GM19238 (cell line): ENCODE data around the gene ACACA.
A peak's percentile ranks its signal among the peaks of the same experiment; 100 is the strongest.
"Not testable (repeated sequence)": the region's sequence is repeated elsewhere in the genome, so short reads cannot be mapped to it uniquely, and the experiment has no call there.

ENCODE experiments used
- DNase-seq: peaks from one replicate; pipeline ENCODE4 v3.0.0; 2011; ENCODE audit warnings: low spot score; ENCODE audit not compliant: insufficient read length

Gene ACACA

GRCh38 chr17:37393352-37393751, 13.3 kb downstream of the ACACA start:
- DNase-seq: no peak

DNA sequence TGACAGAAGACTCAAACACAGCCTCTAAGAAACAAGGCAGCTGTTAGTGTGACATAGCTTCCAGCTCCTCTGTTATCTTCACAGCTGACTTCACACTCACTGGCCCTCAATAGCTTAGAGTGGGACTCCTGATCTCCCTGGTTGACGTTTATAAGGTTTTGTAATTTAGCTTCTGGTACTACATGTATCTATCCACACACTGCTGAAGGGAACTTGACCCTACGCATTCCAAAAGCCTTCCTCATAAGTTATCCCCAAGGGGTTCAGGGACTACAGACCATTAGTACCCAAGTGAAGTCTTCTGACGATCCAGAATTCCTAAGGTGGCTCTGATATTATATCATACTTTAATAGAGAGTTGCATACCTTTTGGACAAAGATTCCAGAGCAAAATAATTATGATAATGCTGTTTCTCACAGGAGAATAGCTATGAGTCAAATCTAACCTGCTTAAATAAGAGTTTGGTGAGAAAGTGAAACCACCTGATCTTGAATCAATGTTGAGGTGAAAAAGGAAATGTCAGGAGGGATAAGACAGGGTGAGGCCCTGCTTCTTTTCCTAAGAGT, 14.5 kb downstream of the ACACA start:
- DNase-seq: no peak

DNA sequence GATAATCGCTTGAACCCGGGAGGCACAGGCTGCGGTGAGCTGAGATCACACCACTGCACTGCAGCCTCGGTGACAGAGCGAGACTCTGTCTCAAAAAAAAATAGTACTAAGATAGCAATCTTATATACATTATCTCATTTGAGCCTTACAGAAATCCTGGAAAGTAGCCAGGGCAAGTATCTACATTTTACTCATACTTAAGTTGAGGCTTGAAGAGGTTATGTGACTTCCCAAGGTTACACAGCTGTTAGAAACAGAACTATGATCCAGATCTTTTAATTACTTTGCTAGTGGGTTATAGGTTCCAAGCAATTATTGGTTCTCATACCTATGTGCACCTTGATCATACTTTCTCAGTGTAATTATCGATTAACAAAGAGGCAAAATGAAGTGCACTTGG, 15.5 kb downstream of the ACACA start:
- DNase-seq: no peak

DNA sequence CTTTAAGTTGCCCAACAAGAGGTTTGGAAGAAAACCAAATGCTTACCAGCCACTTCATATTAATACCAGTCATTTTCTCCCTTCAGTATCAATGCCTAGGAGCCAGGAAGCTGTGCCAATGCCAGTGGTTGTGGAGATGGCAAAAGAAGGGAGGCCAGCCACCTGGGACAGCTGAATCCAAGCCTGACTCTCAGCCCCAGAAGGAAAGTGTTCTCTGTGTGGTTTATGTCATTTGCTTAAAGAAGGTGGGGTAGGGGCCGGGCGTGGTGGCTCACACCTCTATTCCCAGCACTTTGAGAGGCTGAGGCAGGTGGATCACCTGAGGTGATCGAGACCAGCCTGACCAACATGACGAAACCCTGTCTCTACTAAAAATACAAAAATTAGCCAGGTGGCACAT, 17.5 kb downstream of the ACACA start:
- no peak for DNase-seq

DNA sequence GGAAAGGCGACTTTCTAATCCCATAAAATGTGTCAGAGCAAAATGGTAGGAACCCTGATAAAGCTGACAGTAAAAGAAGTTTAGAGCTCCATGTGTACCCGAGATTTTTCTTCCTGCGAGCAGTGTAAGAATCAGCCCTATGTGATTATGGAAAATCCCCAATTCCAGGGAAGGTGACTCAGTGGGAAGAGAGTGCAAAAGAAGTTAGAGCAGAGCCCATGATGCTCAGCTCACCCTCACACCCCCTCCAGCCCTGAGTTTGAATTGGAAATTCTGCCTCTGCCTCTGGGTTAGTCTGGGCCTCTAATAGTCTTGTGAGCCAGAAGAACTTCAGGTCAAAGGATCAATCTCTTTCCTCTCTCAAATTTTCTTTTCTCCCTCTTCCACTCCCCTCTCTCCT, 18.4 kb downstream of the ACACA start:
- DNase-seq: no peak

DNA sequence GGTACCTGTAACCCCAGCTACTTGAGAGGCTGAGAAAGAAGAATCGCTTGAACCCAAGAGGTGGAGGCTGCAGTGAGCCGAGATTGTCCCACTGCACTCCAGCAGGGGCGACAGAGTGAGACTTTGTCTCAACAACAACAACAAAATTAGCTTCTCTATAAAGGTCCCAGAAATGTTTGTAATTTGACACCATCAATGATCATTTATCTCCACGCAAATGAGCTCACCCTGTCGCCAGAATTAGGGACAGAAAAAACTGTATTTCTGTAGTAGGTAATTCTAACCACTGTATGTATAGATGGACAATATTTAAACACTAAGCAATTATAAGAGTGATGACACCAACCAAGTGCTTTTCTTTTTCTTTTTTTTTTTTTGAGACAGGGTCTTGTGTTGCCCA, 20.2 kb downstream of the ACACA start:
- no peak for DNase-seq

DNA sequence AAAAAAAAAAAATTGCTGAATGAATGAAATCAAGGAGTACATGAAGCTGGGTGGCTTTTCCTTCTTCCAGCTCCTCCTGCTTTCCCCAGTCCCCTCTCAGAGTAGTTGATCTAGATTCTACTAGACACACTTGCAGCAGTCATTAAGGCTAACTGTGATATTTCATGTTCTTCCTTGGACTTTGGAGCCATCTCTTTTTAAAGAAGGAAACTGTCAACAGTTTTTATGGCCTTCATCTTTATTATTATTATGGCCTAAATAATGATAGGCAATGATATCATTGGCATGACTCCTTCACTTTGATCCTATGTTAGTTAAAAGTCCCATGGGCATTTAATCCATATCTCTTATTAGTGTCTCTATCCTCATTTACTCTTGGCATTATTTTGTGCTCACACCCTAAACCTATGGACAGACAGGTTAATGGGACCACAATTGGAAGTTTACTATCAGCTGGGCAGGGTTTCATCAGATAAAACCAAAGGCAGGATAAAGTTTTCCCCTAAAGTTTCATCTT, 21.1 kb downstream of the ACACA start:
- no peak for DNase-seq

- DNase-seq: no peak
These were observed 22.0 kb downstream of the ACACA start for GRCh38 chr17:37384560-37385149.

- DNase-seq: no peak
These were observed 24.6 kb downstream of the ACACA start for GRCh38 chr17:37382056-37382455.

DNA sequence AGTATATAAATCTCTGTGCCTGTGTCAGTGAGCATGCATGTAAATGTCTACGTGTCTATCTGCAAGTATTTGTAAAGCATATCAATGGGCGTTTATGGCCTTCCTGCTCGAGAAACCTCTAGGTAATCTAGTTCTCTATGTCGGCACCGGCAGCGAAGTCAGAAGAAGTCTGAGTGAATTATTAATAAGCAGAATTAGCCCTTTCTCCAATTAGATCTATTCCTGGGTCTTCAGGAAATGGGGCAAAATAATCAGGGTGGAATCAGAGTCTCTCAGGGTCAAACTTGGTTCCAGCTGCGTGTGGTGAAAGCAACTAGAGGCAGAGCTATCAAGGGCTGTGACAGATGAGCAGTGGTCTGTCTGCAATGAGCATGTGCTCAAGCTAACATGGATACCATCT, 30.9 kb downstream of the ACACA start, which contains the start of gene C17orf78:
Gene C17orf78 (plus strand): TSS at position 280 of the 400 bp plus-strand sequence. CDS start 108 bp downstream, at position 388.
- no peak for DNase-seq

- DNase-seq: peak; percentile 53
These were observed 33.0 kb downstream of the ACACA start for GRCh38 chr17:37373530-37374159.

- no peak for DNase-seq
These were observed 38.1 kb downstream of the ACACA start for GRCh38 chr17:37368577-37368976.

- no peak for DNase-seq
These were observed 41.0 kb downstream of the ACACA start for GRCh38 chr17:37365589-37365988.

DNA sequence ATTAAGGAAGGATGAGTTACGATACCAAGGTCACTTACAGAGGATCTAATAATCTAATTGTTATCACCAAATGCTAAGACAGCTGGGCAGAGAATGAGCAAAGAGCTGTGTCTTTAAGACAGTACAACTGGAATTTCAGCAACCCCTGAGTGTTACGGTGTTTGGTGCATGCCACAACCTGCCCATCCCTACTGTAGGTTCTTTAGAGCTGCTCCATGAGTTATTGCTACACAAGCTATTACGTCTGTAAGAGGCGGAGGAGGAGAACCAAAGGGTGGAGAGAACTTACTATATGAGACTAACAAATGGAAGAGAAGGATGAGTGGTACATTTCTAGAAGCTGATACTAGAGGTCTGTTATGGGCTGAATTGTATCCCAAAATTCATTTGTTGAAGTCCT, 45.1 kb downstream of the ACACA start:
- DNase-seq: no peak

DNA sequence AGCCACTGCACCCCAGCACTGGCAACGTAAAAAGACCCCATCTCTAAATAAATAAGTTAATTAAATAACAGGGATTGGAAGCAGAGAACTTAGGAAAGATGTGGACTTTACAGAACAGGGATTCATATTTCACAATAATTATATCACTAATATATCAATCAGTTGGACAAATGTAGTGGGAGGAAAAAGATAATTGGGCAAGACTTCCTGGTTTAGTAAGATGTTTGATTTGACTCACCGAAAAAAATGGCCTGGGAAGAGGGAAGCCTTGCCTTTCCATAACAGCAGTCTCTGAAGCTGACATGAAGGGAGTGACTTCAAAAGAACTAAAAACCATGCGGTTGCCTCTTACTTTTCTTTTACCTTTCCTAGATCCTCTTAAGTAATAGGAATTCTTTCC, 46.0 kb downstream of the ACACA start:
- no peak for DNase-seq

DNA sequence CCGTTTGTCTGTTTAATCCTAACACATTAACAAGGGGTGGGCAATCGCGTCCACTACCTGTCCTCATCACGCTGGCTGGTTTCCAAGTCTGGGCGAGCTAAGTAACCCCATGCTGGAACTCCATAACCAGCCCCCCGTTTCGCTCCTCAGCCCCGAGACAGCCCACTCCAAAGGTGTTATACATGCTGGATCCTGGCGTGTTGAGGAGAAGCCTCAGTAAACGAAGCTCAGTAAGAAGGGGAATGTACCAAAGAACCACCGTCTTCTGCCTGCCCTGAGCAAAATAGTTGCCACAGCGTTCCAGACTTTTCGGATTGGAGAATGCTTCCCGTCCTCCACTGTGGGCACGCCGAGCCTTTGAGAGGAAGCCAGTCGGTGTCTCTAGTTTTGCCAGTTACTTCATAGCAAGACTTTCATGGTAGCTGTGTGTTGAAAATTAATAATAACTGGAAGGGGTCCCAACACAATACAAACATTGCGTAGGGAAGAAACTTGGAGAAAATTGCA, 46.9 kb downstream of the ACACA start:
- no peak for DNase-seq

DNA sequence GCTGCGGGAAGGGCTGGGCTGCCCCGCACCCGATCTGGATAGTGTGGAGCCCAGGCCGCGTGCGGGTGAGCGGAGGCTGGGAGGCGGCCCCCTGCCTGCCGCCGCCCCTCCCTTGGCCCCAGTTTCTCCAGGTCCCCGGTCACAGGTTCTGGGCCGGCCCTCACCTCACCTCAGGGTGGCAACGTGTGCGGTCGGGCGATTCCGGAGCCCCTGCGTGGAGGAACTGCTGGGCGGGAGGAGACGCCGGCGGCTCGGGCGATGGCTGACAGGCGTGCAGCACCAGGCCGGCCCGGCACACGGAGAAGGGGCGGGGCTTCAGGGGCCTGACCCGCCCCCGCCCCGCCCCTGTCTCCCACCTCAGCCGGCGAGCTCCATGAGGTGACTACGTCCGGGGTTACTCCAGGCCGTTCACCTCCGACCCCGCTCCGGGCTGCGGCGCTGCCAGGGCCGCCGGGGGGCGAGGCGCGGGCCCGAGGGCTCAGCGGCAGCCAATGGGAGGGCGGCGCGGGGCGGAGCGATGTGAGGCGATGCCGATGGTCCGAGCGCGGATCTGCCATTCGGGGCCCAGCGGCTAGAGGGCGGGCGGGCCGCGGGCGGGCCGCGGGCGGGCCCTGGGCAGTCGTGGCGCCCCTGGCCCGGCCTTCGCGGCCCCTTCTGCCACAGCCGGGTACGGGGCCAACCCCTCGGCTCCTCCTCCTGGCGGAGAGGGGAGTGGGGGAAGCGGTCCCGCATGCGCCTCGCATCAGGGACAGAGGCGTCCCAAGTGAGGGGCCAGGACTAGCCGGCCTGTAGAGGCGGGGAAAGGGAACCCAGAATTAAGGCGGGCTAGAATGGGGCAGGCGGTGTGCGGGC, 47.6 kb downstream of the ACACA start:
- peak; percentile 99 for DNase-seq

- DNase-seq: peak; percentile 42
These were observed 48.4 kb downstream of the ACACA start for GRCh38 chr17:37358098-37358829.

GRCh38 chr17:37356796-37357569, 49.7 kb downstream of the ACACA start:
- DNase-seq: not testable (repeated sequence)

GRCh38 chr17:37346863-37347402, 59.7 kb downstream of the ACACA start:
- not testable (repeated sequence) for DNase-seq
